HepG2 (cell line): ENCODE measurements around the gene SDC1. TPM values are rescaled to one million over a fixed set of nuclear protein-coding genes. Genes with fewer than 3 reads are reported as not detected.

Experiments
- GFI1 ChIP-seq: sonication (generic); formaldehyde crosslinking; IDR thresholded peaks from 2 replicates; pipeline ENCODE4 v1.5.0; 2020; ENCODE audit warnings: missing genetic modification reagents, mild to moderate bottlenecking, borderline replicate concordance
- GTF3A ChIP-seq: sonication (generic); formaldehyde crosslinking; conservative IDR thresholded peaks from 2 replicates; pipeline ENCODE4 v1.4.0; 2020; ENCODE audit warnings: mild to moderate bottlenecking, missing genetic modification reagents
- IRX3 ChIP-seq: sonication (generic); formaldehyde crosslinking; IDR thresholded peaks from 2 replicates; pipeline ENCODE4 v1.8.1; 2023; ENCODE audit warnings: mild to moderate bottlenecking, low read depth, missing genetic modification reagents, borderline replicate concordance
- NPAS2 ChIP-seq: sonication (generic); formaldehyde crosslinking; IDR thresholded peaks from 2 replicates; pipeline ENCODE4 v1.8.0; 2022; ENCODE audit warnings: mild to moderate bottlenecking, missing genetic modification reagents, borderline replicate concordance
- NR2F2 ChIP-seq: IDR thresholded peaks from 2 replicates; pipeline ENCODE4 v1.6.1; 2012; ENCODE audit warnings: low read depth, inconsistent platforms, borderline replicate concordance
- RARA ChIP-seq: IDR thresholded peaks from 2 replicates; pipeline ENCODE4 v1.6.1; 2016; ENCODE audit warnings: missing genetic modification reagents, missing compliant biosample characterization
- SMAD9 ChIP-seq: sonication (generic); formaldehyde crosslinking; IDR thresholded peaks from 2 replicates; pipeline ENCODE4 v1.5.1; 2020; ENCODE audit warnings: mild to moderate bottlenecking, missing genetic modification reagents
- SP4 ChIP-seq: sonication (generic); formaldehyde crosslinking; IDR thresholded peaks from 2 replicates; pipeline ENCODE4 v1.8.1; 2023; ENCODE audit warnings: mild to moderate bottlenecking, missing genetic modification reagents
- ZNF225 ChIP-seq: sonication (generic); formaldehyde crosslinking; IDR thresholded peaks from 2 replicates; pipeline ENCODE4 v1.4.0; 2020; ENCODE audit warnings: mild to moderate bottlenecking, missing genetic modification reagents
- ZNF550 ChIP-seq: sonication (generic); formaldehyde crosslinking; IDR thresholded peaks from 2 replicates; pipeline ENCODE4 v1.4.0; 2020; ENCODE audit warnings: mild to moderate bottlenecking, missing genetic modification reagents, borderline replicate concordance
- ZNF674 ChIP-seq: sonication (generic); formaldehyde crosslinking; IDR thresholded peaks from 2 replicates; pipeline ENCODE4 v1.5.0; 2020; ENCODE audit warnings: low read depth, mild to moderate bottlenecking, missing genetic modification reagents
- ZNF790 ChIP-seq: sonication (generic); formaldehyde crosslinking; IDR thresholded peaks from 2 replicates; pipeline ENCODE4 v1.8.0; 2022; ENCODE audit warnings: missing genetic modification reagents, mild to moderate bottlenecking, borderline replicate concordance
- ZNF841 ChIP-seq: sonication (generic); formaldehyde crosslinking; IDR thresholded peaks from 2 replicates; pipeline ENCODE4 v1.8.1; 2023; ENCODE audit warnings: missing genetic modification reagents, borderline replicate concordance
- polyA plus RNA-seq, 8 experiments: library from polyadenylated mRNA; depleted of rRNA in 3 of 8; stranded (reverse) in 7 of 8; unstranded in 1 of 8; fragments of >200 nt; fragmentation: Illumina TruSeq in 4 of 8; extraction: Trizol in 4 of 8; gene quantifications; 2 replicates each; pipeline versions ENCODE4 v1.2.1 to v1.2.3, GENCODE V29; 2011 to 2016; ENCODE audit warnings: low read depth in 4 of 8, missing spikeins in 1 of 8, mixed read lengths in 1 of 8; ENCODE audit not compliant: insufficient read depth in 1 of 8
- total RNA-seq, 5 experiments: library from RNA; depleted of rRNA; stranded (reverse); fragments of >200 nt; fragmentation: Illumina TruSeq; extraction: Trizol; gene quantifications; 2 replicates each; pipeline ENCODE4 v1.2.3, GENCODE V29; 2016; ENCODE audit warnings: low read depth in 1 of 5
- TF ChIP-seq, protein P1 (sequence below): sonication (generic); formaldehyde crosslinking; IDR thresholded peaks from 2 replicates; pipeline ENCODE4 v1.9.0; 2021; ENCODE audit warnings: missing genetic modification reagents, mild to moderate bottlenecking, borderline replicate concordance
- TF ChIP-seq, protein P2 (sequence below): IDR thresholded peaks from 2 replicates; pipeline ENCODE4 v1.6.1; 2016; ENCODE audit warnings: low read depth, control low read depth
- TF ChIP-seq, protein P3 (sequence below): sonication (generic); formaldehyde crosslinking; IDR thresholded peaks from 2 replicates; pipeline ENCODE4 v1.4.0; 2020; ENCODE audit warnings: missing genetic modification reagents, borderline replicate concordance
- TF ChIP-seq, protein P4 (sequence below): sonication (generic); formaldehyde crosslinking; conservative IDR thresholded peaks from 2 replicates; pipeline ENCODE4 v1.4.0; 2020; ENCODE audit warnings: missing genetic modification reagents

SDC1 gene
- total and polyA plus RNA-seq, 2 of the 13 experiments (the other 11 are each of a cell fraction or from before 2014, with no cell fraction given) = 108 to 119 TPM

DNA sequence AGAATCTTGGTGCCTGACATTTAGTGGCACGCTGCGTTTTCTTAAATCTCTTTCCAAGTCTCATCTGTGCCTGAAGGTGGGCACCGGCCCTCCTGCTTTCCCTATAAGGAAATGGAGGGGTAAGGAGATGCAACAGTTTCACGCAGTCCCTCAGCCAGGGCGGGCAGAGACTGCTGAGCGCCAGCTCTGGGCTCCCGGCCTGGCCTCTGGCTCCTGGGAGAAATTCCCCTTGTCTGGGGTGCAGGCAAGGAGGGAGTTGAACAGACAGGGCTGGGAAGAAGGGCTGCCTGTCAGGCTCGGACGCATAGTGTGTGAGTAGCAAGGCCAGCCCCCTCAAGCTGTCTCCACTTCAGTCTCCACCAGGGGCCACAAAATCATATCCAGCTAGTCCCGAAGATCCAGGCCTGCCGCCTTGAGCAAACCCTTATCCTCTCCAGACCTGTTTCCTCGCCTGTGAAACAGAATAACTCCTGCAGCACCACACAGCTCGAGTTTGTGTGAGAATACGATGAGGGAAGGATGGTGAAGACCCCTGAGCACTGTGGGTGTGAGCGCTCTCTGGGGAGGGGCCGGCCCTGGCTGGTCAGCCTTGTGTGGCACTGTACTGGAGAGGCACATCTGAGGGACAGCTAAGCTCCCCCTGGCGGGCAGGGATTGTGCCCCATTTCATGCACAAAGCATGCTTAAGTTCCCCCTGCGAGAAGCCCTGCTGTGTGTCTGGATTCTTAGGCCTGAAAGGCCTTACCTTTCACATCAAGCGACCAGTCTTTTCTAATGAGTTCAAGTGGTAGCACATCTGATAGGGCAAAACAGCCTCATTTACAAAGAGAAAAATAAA is 33.8 kb downstream of the SDC1 start (continued):
- TF ChIP-seq, protein P1, sequence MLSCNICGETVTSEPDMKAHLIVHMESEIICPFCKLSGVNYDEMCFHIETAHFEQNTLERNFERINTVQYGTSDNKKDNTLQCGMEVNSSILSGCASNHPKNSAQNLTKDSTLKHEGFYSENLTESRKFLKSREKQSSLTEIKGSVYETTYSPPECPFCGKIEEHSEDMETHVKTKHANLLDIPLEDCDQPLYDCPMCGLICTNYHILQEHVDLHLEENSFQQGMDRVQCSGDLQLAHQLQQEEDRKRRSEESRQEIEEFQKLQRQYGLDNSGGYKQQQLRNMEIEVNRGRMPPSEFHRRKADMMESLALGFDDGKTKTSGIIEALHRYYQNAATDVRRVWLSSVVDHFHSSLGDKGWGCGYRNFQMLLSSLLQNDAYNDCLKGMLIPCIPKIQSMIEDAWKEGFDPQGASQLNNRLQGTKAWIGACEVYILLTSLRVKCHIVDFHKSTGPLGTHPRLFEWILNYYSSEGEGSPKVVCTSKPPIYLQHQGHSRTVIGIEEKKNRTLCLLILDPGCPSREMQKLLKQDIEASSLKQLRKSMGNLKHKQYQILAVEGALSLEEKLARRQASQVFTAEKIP = no peak
- no peak for TF ChIP-seq ZNF790 (CRISPR knock-in tag)
- no peak for TF ChIP-seq GFI1
- TF ChIP-seq ZNF674 (CRISPR knock-in tag) = no peak
- TF ChIP-seq RARA (CRISPR knock-in tag) = no peak
- TF ChIP-seq SMAD9 (CRISPR knock-in tag) = no peak
- TF ChIP-seq ZNF225 (CRISPR knock-in tag) = no peak
- no peak for TF ChIP-seq IRX3 (CRISPR knock-in tag)
- 0 out of 2 replicates have a peak, but pooled peaks have one; percentile 31 for TF ChIP-seq GTF3A
- no peak for TF ChIP-seq SP4
- TF ChIP-seq NPAS2 (CRISPR knock-in tag) = no peak
- TF ChIP-seq, protein P2, sequence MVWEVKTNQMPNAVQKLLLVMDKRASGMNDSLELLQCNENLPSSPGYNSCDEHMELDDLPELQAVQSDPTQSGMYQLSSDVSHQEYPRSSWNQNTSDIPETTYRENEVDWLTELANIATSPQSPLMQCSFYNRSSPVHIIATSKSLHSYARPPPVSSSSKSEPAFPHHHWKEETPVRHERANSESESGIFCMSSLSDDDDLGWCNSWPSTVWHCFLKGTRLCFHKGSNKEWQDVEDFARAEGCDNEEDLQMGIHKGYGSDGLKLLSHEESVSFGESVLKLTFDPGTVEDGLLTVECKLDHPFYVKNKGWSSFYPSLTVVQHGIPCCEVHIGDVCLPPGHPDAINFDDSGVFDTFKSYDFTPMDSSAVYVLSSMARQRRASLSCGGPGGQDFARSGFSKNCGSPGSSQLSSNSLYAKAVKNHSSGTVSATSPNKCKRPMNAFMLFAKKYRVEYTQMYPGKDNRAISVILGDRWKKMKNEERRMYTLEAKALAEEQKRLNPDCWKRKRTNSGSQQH (CRISPR knock-in tag) = no peak
- TF ChIP-seq ZNF841 (CRISPR knock-in tag) = no peak
- no peak for TF ChIP-seq ZNF550 (CRISPR knock-in tag)
- TF ChIP-seq NR2F2 = no peak
- TF ChIP-seq, protein P3, sequence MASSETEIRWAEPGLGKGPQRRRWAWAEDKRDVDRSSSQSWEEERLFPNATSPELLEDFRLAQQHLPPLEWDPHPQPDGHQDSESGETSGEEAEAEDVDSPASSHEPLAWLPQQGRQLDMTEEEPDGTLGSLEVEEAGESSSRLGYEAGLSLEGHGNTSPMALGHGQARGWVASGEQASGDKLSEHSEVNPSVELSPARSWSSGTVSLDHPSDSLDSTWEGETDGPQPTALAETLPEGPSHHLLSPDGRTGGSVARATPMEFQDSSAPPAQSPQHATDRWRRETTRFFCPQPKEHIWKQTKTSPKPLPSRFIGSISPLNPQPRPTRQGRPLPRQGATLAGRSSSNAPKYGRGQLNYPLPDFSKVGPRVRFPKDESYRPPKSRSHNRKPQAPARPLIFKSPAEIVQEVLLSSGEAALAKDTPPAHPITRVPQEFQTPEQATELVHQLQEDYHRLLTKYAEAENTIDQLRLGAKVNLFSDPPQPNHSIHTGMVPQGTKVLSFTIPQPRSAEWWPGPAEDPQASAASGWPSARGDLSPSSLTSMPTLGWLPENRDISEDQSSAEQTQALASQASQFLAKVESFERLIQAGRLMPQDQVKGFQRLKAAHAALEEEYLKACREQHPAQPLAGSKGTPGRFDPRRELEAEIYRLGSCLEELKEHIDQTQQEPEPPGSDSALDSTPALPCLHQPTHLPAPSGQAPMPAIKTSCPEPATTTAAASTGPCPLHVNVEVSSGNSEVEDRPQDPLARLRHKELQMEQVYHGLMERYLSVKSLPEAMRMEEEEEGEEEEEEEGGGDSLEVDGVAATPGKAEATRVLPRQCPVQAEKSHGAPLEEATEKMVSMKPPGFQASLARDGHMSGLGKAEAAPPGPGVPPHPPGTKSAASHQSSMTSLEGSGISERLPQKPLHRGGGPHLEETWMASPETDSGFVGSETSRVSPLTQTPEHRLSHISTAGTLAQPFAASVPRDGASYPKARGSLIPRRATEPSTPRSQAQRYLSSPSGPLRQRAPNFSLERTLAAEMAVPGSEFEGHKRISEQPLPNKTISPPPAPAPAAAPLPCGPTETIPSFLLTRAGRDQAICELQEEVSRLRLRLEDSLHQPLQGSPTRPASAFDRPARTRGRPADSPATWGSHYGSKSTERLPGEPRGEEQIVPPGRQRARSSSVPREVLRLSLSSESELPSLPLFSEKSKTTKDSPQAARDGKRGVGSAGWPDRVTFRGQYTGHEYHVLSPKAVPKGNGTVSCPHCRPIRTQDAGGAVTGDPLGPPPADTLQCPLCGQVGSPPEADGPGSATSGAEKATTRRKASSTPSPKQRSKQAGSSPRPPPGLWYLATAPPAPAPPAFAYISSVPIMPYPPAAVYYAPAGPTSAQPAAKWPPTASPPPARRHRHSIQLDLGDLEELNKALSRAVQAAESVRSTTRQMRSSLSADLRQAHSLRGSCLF (CRISPR knock-in tag) = no peak
- TF ChIP-seq, protein P4, sequence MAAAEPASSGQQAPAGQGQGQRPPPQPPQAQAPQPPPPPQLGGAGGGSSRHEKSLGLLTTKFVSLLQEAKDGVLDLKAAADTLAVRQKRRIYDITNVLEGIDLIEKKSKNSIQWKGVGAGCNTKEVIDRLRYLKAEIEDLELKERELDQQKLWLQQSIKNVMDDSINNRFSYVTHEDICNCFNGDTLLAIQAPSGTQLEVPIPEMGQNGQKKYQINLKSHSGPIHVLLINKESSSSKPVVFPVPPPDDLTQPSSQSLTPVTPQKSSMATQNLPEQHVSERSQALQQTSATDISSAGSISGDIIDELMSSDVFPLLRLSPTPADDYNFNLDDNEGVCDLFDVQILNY (CRISPR knock-in tag) = no peak
